Hepatic stellate cell (primary cell): ENCODE measurements around the gene KLK4.

ENCODE experiments used
- DNase-seq: peaks from one replicate; pipeline ENCODE4 v3.0.0; 2011; ENCODE audit warnings: low spot score

The KLK4 gene

GRCh38 chr19:50878851-50879250 is 32.3 kb downstream of the KLK4 start:
- no peak for DNase-seq

DNA sequence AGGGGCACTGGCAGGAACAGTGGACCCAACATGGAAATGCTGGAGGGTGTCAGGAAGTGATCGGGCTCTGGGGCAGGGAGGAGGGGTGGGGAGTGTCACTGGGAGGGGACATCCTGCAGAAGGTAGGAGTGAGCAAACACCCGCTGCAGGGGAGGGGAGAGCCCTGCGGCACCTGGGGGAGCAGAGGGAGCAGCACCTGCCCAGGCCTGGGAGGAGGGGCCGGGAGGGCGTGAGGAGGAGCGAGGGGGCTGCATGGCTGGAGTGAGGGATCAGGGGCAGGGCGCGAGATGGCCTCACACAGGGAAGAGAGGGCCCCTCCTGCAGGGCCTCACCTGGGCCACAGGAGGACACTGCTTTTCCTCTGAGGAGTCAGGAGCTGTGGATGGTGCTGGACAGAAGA is 33.9 kb downstream of the KLK4 start:
- no peak for DNase-seq

GRCh38 chr19:50876456-50876855 is 34.7 kb downstream of the KLK4 start:
- DNase-seq, result no peak

GRCh38 chr19:50875795-50876422 is 35.3 kb downstream of the KLK4 start:
- no peak for DNase-seq

DNA sequence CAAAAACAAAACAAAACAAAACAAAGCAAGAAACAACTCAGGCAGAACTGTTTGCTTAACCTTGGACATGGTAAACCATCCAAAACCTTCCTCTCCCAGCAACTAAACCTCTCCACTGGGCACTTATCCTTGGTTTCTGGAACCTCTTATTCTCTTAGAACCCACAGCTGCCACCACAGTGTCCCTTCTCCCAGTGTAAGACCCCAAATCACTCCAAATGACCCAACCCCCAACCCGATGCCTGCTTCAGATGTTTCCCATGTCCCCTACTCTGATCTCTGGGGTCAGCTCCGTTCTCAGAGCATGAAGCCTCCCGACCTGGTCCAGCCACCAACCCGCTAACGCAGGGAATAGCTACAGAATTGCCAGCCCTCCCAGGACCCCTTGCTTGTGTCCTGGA is 37.0 kb downstream of the KLK4 start:
- DNase-seq, result no peak

- DNase-seq, result no peak
These were observed 38.1 kb downstream of the KLK4 start, which contains the start of gene KLK2 for GRCh38 chr19:50873056-50873455. Gene KLK2 (plus strand): TSS chr19:50873439. CDS start chr19:50873474, 35 bp downstream.

DNA sequence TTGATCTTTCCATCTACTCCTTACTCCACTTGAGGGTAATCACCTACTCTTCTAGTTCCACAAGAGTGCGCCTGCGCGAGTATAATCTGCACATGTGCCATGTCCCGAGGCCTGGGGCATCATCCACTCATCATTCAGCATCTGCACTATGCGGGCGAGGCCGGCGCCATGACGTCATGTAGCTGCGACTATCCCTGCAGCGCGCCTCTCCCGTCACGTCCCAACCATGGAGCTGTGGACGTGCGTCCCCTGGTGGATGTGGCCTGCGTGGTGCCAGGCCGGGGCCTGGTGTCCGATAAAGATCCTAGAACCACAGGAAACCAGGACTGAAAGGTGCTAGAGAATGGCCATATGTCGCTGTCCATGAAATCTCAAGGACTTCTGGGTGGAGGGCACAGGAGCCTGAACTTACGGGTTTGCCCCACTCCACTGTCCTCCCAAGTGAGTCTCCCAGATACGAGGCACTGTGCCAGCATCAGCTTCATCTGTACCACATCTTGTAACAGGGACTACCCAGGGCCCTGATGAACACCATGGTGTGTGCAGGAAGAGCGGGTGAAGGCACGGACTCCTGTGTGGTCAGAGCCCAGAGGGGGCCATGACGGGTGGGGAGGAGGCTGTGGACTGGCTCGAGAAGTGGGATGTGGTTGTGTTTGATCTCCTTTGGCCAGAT is 40.6 kb downstream of the KLK4 start:
- no peak for DNase-seq

- DNase-seq, result no peak
These were observed 41.7 kb downstream of the KLK4 start for GRCh38 chr19:50869479-50869878.

GRCh38 chr19:50861496-50862286 is 49.5 kb downstream of the KLK4 start:
- no peak for DNase-seq

DNA sequence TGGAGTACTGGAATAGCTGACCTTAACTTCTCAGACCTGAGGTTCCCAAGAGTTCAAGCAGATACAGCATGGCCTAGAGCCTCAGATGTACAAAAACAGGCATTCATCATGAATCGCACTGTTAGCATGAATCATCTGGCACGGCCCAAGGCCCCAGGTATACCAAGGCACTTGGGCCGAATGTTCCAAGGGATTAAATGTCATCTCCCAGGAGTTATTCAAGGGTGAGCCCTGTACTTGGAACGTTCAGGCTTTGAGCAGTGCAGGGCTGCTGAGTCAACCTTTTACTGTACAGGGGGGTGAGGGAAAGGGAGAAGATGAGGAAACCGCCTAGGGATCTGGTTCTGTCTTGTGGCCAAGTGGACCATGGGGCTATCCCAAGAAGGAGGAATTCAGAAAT is 50.2 kb downstream of the KLK4 start:
- no peak for DNase-seq

DNA sequence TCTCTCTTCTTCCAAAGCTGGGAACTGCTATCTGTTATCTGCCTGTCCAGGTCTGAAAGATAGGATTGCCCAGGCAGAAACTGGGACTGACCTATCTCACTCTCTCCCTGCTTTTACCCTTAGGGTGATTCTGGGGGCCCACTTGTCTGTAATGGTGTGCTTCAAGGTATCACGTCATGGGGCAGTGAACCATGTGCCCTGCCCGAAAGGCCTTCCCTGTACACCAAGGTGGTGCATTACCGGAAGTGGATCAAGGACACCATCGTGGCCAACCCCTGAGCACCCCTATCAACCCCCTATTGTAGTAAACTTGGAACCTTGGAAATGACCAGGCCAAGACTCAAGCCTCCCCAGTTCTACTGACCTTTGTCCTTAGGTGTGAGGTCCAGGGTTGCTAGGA is 51.3 kb downstream of the KLK4 start:
- no peak for DNase-seq

DNA sequence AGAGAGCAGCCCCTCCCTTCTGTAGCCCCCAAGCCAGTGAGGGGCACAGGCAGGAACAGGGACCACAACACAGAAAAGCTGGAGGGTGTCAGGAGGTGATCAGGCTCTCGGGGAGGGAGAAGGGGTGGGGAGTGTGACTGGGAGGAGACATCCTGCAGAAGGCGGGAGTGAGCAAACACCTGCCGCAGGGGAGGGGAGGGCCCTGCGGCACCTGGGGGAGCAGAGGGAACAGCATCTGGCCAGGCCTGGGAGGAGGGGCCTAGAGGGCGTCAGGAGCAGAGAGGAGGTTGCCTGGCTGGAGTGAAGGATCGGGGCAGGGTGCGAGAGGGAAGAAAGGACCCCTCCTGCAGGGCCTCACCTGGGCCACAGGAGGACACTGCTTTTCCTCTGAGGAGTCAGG is 52.3 kb downstream of the KLK4 start:
- DNase-seq, result no peak

GRCh38 chr19:50857366-50857765 is 53.8 kb downstream of the KLK4 start:
- no peak for DNase-seq
